ENCODE measurements around the gene SPEF1. TPM values are rescaled to one million over a fixed set of nuclear protein-coding genes. Genes with fewer than 3 reads are reported as not detected.

Gene SPEF1
- total and polyA plus RNA-seq, 10 of the 15 experiments (the other 5 are each of a cell fraction or from before 2014, with no cell fraction given): 0.12 TPM; not detected in 9

GRCh38 chr20:3733119-3733995 lies 47.9 kb downstream of the SPEF1 start:
- Histone ChIP-seq H3K4me3 (no peak overlapping the region), H3K36me3 (ENCODE audit: control insufficient read depth in 2 of 2, insufficient read depth in 2 of 2, low read length in 1 of 2) (no peaks in the 10 kb centered on the region), H3K9ac (ENCODE audit: control insufficient read depth, insufficient read depth, low read length) (no peak overlapping the region), H3K4me1 (ENCODE audit: control insufficient read depth, insufficient read depth, low read length) (no peaks in the 10 kb centered on the region), H3K79me2 (ENCODE audit: control insufficient read depth, insufficient read depth, low read length) (no peaks in the 10 kb centered on the region), H3K27ac (ENCODE audit: control insufficient read depth, insufficient read depth) (no peak overlapping the region), H2AFZ (ENCODE audit: control insufficient read depth, low read depth, low read length) (no peak overlapping the region), H4K20me1 (ENCODE audit: control insufficient read depth, insufficient read depth) (no peaks in the 10 kb centered on the region), H3K9me3 (replicated peaks; ENCODE audit: control insufficient read depth, insufficient read depth, low read length) (no peaks in the 10 kb centered on the region), H3K27me3 (replicated peaks in 1 of 2; ENCODE audit: control insufficient read depth in 2 of 2, insufficient read depth in 2 of 2, low read length in 1 of 2) (peaks cover 1 to 2% of the 10 kb centered on the region in 2 experiments; a peak in 1 of 4 replicates), H3K4me2 (ENCODE audit: control insufficient read depth, insufficient read depth) (no peak overlapping the region)
- SMC1A ChIA-PET (ENCODE audit: uncharacterized antibody, unreplicated experiment): no interaction called here
- TF ChIP-seq SUPT20H (IDR thresholded peaks at IDR 0.05; ENCODE audit: borderline replicate concordance, control insufficient read depth, low read depth, low read length): no peak
- TF ChIP-seq SMC3 (IDR thresholded peaks at IDR 0.05; ENCODE audit: borderline replicate concordance, low read length): no peak
- no peak for TF ChIP-seq ETV6 (conservative IDR thresholded peaks at IDR 0.05 in 1 of 2, IDR thresholded peaks at IDR 0.05 in 1 of 2; ENCODE audit: borderline replicate concordance in 1 of 2, low read depth in 1 of 2)
- no peak for TF ChIP-seq MAX (IDR thresholded peaks at IDR 0.05; ENCODE audit: low read depth, low read length)
- no peak for TF ChIP-seq HDAC2 (IDR thresholded peaks at IDR 0.05)
- TF ChIP-seq IKZF2 (IDR thresholded peaks at IDR 0.05): no peak
- TF ChIP-seq TCF7 (IDR thresholded peaks at IDR 0.05; ENCODE audit: borderline replicate concordance): no peak
- no peak for TF ChIP-seq DPF2 (IDR thresholded peaks at IDR 0.05)
- no peak for TF ChIP-seq NFXL1 (IDR thresholded peaks at IDR 0.05; ENCODE audit: borderline replicate concordance)
- no peak for TF ChIP-seq ZNF622 (IDR thresholded peaks at IDR 0.05)
- TF ChIP-seq RELB (IDR thresholded peaks at IDR 0.05; ENCODE audit: low read depth): no peak
- no peak for TF ChIP-seq PAX5 (IDR thresholded peaks at IDR 0.05; ENCODE audit: borderline replicate concordance, low read depth, low read length)
- TF ChIP-seq IRF4 (IDR thresholded peaks at IDR 0.05; ENCODE audit: low read depth, low read length): no peak
- TF ChIP-seq ZZZ3 (IDR thresholded peaks at IDR 0.05; ENCODE audit: control insufficient read depth, insufficient read length, low read depth): no peak
- TF ChIP-seq RAD21 (IDR thresholded peaks at IDR 0.05; ENCODE audit: insufficient read depth, low read depth, low read length): no peak
- no peak for TF ChIP-seq SKIL (IDR thresholded peaks at IDR 0.05; ENCODE audit: low read depth, poor library complexity, severe bottlenecking)
- TF ChIP-seq FOXM1 (IDR thresholded peaks at IDR 0.05; ENCODE audit: low read depth, low read length): no peak
- TF ChIP-seq NRF1 (conservative IDR thresholded peaks at IDR 0.05; ENCODE audit: low read depth, low read length): no peak
- no peak for TF ChIP-seq RB1 (IDR thresholded peaks at IDR 0.05; ENCODE audit: borderline replicate concordance)
- WGBS (ENCODE audit: insufficient coverage, insufficient replicate concordance, low lambda C conversion rate, missing lambda C conversion rate): 57% methylated on average over 20 of the region's 20 CpGs
- DNase-seq (ENCODE audit: low read depth, low spot score) (no peak), FAIRE-seq (no peak), ATAC-seq (no peak)
- intact Hi-C loops (cut with micrococcal nuclease; ENCODE audit: unreplicated experiment): no loop called here
- CTCF ChIA-PET: interaction anchor here (0.5 kb wide), 1 partner anchor 137 kb away, joined by 3 read pairs; no protein-coding TSS in a partner anchor
- in situ Hi-C loops (cut with MboI): no loop called here
- POLR2A ChIA-PET: no interaction called here
- RAD21 ChIA-PET (ENCODE audit: unreplicated experiment): no interaction called here
- no TSS peak for BruUV-seq (replicated peaks)
